CD4-positive, CD25-positive, alpha-beta regulatory T cell (primary cell): ENCODE results near the gene GZMA. TPM values are rescaled to one million over a fixed set of nuclear protein-coding genes. Genes with fewer than 3 reads are reported as not detected.
"Not testable (repeated sequence)": the region's sequence is repeated elsewhere in the genome, so short reads cannot be mapped to it uniquely, and the experiment has no call there.

Source experiments
- ATAC-seq, 2 donors: fragments of 150-1000 bp; cut with Tn5 transposase; one replicate each; pipeline ENCODE4 v1.10.0; 2021; ENCODE audit warnings: low read depth in 2 of 2, moderate number of reproducible peaks in 2 of 2, moderate library complexity in 1 of 2
- DNase-seq, 3 donors: peaks; one replicate each; pipeline versions ENCODE4 v3.0.0 to v3.0.0-alpha.2; 2012 to 2022; ENCODE audit warnings: mixed read lengths in 1 of 3
- H3K27ac ChIP-seq: one replicate; pipeline ENCODE4 v1.7.0; 2013; ENCODE audit warnings: mild to moderate bottlenecking, low read length; ENCODE audit not compliant: insufficient read depth, poor library complexity, severe bottlenecking
- H3K27me3 ChIP-seq: one replicate; pipeline ENCODE4 v1.7.0; 2013; ENCODE audit warnings: low read length; ENCODE audit not compliant: control insufficient read depth, insufficient read depth
- H3K36me3 ChIP-seq: one replicate; pipeline ENCODE4 v1.7.0; 2013; ENCODE audit warnings: mild to moderate bottlenecking, low read length, moderate library complexity; ENCODE audit not compliant: control insufficient read depth, insufficient read depth
- H3K4me1 ChIP-seq: 2 replicates; pipeline ENCODE4 v1.7.0; 2013; ENCODE audit warnings: mild to moderate bottlenecking, low read length; ENCODE audit not compliant: insufficient read depth, control insufficient read depth, poor library complexity, severe bottlenecking
- H3K4me3 ChIP-seq: one replicate; pipeline ENCODE4 v1.7.0; 2013; ENCODE audit warnings: low read depth, mild to moderate bottlenecking, low read length, moderate library complexity
- H3K9me3 ChIP-seq, 2 experiments: 1 replicate in 1 of 2; 2 replicates in 1 of 2; pipeline ENCODE4 v1.7.0; 2013; ENCODE audit warnings: low read length in 2 of 2, mild to moderate bottlenecking in 1 of 2, moderate library complexity in 1 of 2; ENCODE audit not compliant: control insufficient read depth in 2 of 2
- H3K27ac Mint-ChIP-seq, 3 donors: one replicate each; pipeline ENCODE4 v1.8.0; 2020 to 2022; ENCODE audit warnings: mild to moderate bottlenecking in 3 of 3, mixed read lengths in 3 of 3, moderate library complexity in 2 of 3
- H3K27me3 Mint-ChIP-seq: one replicate; pipeline ENCODE4 v1.8.0; 2022; ENCODE audit warnings: mild to moderate bottlenecking, mixed read lengths
- H3K36me3 Mint-ChIP-seq: one replicate; pipeline ENCODE4 v1.8.0; 2020; ENCODE audit warnings: mixed read lengths
- H3K4me1 Mint-ChIP-seq, 4 donors: one replicate each; pipeline ENCODE4 v1.8.0; 2020 to 2022; ENCODE audit warnings: mixed read lengths in 4 of 4, mild to moderate bottlenecking in 1 of 4
- H3K4me3 Mint-ChIP-seq, 4 donors: one replicate each; pipeline ENCODE4 v1.8.0; 2020 to 2022; ENCODE audit warnings: mild to moderate bottlenecking in 4 of 4, mixed read lengths in 4 of 4, moderate library complexity in 3 of 4
- H3K9me3 Mint-ChIP-seq, 7 donors: one replicate each; pipeline ENCODE4 v1.8.0; 2020 to 2022; ENCODE audit warnings: mixed read lengths in 7 of 7, mild to moderate bottlenecking in 3 of 7, moderate library complexity in 2 of 7
- polyA plus RNA-seq, 4 donors: library from polyadenylated mRNA; unstranded; fragments of 300-500 nt; fragmentation: Illumina TruSeq; gene quantifications; one replicate each; pipeline ENCODE4 v1.2.3, GENCODE V29; 2021
- total RNA-seq: library from RNA; stranded (reverse); gene quantifications from one replicate; pipeline ENCODE4 v1.2.3, GENCODE V29; 2022

The GZMA gene
- total and polyA plus RNA-seq, 5 donors from 2014 or later: 22.6 to 107 (median 45.7) TPM

GRCh38 chr5:55096861-55097260 lies 5.6 kb upstream of the GZMA start:
- Histone ChIP-seq H3K27ac (peak overlapping the region; percentile 51), H3K36me3 (no peaks in the 10 kb centered on the region), H3K9me3 (no peaks in the 10 kb centered on the region), H3K27me3 (no peaks in the 10 kb centered on the region), H3K4me1 (peaks cover 51% of the 10 kb centered on the region), H3K4me3 (peak overlapping the region; percentile 59)
- ATAC-seq (peak; percentile 59 to 60), DNase-seq (peak in 2 of 3 donors; percentile 63 to 89)
- no peaks in the 10 kb centered on the region for H3K27me3 Mint-ChIP-seq
- H3K4me1 Mint-ChIP-seq: peaks cover 14 to 93% (median 62%) of the 10 kb centered on the region in 4 donors
- peak overlapping the region; percentile 86 to 97 (median 93) for H3K27ac Mint-ChIP-seq
- H3K36me3 Mint-ChIP-seq: peaks cover 9% of the 10 kb centered on the region
- H3K4me3 Mint-ChIP-seq: peak overlapping the region; percentile 26 to 74 (median 64)
- H3K9me3 Mint-ChIP-seq: peaks cover 0 to 27% (median 6%) of the 10 kb centered on the region in 7 donors

- H3K36me3 ChIP-seq, DNase-seq, H3K36me3 Mint-ChIP-seq, H3K27me3 ChIP-seq, H3K27me3 Mint-ChIP-seq, ATAC-seq, H3K9me3 ChIP-seq: not testable (repeated sequence)
- Histone ChIP-seq H3K27ac (peak overlapping the region; percentile 67), H3K4me3 (peak overlapping the region; percentile 80), H3K4me1 (peaks cover 61% of the 10 kb centered on the region)
- H3K4me3 Mint-ChIP-seq: peak overlapping the region; percentile 82 to 93 (median 84)
- peaks cover 0 to 27% (median 3%) of the 10 kb centered on the region in 7 donors for H3K9me3 Mint-ChIP-seq
- H3K27ac Mint-ChIP-seq: peak overlapping the region in 2 of 3 donors; percentile 61 to 98
- H3K4me1 Mint-ChIP-seq: peaks cover 25 to 93% (median 64%) of the 10 kb centered on the region in 4 donors
These were observed 1.3 kb upstream of the GZMA start for GRCh38 chr5:55101148-55101547.

- H3K27ac Mint-ChIP-seq: peak overlapping the region; percentile 61 to 98 (median 86)
- H3K27me3 Mint-ChIP-seq: no peaks in the 10 kb centered on the region
- Histone ChIP-seq H3K9me3 (no peaks in the 10 kb centered on the region), H3K36me3 (no peaks in the 10 kb centered on the region), H3K27ac (peak overlapping the region; percentile 67), H3K4me3 (peak overlapping the region; percentile 80), H3K27me3 (no peaks in the 10 kb centered on the region), H3K4me1 (peaks cover 55% of the 10 kb centered on the region)
- peaks cover 21 to 92% (median 63%) of the 10 kb centered on the region in 4 donors for H3K4me1 Mint-ChIP-seq
- peaks cover 13% of the 10 kb centered on the region for H3K36me3 Mint-ChIP-seq
- ATAC-seq: peak; percentile 79 to 80
- peaks cover 0 to 27% (median 2%) of the 10 kb centered on the region in 7 donors for H3K9me3 Mint-ChIP-seq
- peak in 2 of 3 donors; percentile 46 to 84 for DNase-seq
- H3K4me3 Mint-ChIP-seq: peak overlapping the region; percentile 84 to 95 (median 89)
These were observed 730 bp upstream of the GZMA start for GRCh38 chr5:55101556-55102276.

- Mint-ChIP-seq H3K9me3 (peaks cover 0 to 5% (median 1%) of the 10 kb centered on the region in 7 donors), H3K36me3 (peaks cover 8% of the 10 kb centered on the region), H3K4me1 (peaks cover 13 to 68% (median 44%) of the 10 kb centered on the region in 4 donors), H3K27me3 (no peaks in the 10 kb centered on the region), H3K4me3 (peak overlapping the region; percentile 41 to 65 (median 60)), H3K27ac (no peak overlapping the region)
- ATAC-seq (no peak), DNase-seq (peak in 1 of 3 donors; percentile 38)
- no peaks in the 10 kb centered on the region for H3K36me3 ChIP-seq
- H3K27me3 ChIP-seq: no peaks in the 10 kb centered on the region
- H3K4me1 ChIP-seq: peaks cover 43% of the 10 kb centered on the region
- H3K27ac ChIP-seq: no peak overlapping the region
- no peaks in the 10 kb centered on the region for H3K9me3 ChIP-seq
- peak overlapping the region; percentile 45 for H3K4me3 ChIP-seq
These were observed 1.8 kb downstream of the GZMA start for GRCh38 chr5:55104036-55104772.

- Mint-ChIP-seq H3K9me3 (peaks cover 0 to 2% (median 0%) of the 10 kb centered on the region in 7 donors), H3K4me3 (peak overlapping the region in 3 of 4 donors; percentile 15 to 61 (median 28)), H3K36me3 (peaks cover 8% of the 10 kb centered on the region), H3K4me1 (peaks cover 13 to 59% (median 40%) of the 10 kb centered on the region in 4 donors), H3K27me3 (no peaks in the 10 kb centered on the region), H3K27ac (no peak overlapping the region)
- H3K4me3 ChIP-seq: peak overlapping the region; percentile 45
- ATAC-seq (no peak), DNase-seq (peak in 1 of 3 donors; percentile 18)
- peaks cover 43% of the 10 kb centered on the region for H3K4me1 ChIP-seq
- H3K9me3 ChIP-seq: no peaks in the 10 kb centered on the region
- no peaks in the 10 kb centered on the region for H3K36me3 ChIP-seq
- H3K27ac ChIP-seq: no peak overlapping the region
- H3K27me3 ChIP-seq: no peaks in the 10 kb centered on the region
These were observed 2.7 kb downstream of the GZMA start for GRCh38 chr5:55104946-55105701.

GRCh38 chr5:55105976-55106375 lies 3.5 kb downstream of the GZMA start:
- not testable (repeated sequence) for H3K27ac ChIP-seq, ATAC-seq, H3K9me3 ChIP-seq, DNase-seq, H3K4me3 Mint-ChIP-seq, H3K36me3 ChIP-seq, H3K27me3 ChIP-seq, H3K4me3 ChIP-seq, H3K36me3 Mint-ChIP-seq, H3K9me3 Mint-ChIP-seq, H3K27ac Mint-ChIP-seq, H3K27me3 Mint-ChIP-seq
- peaks cover 13 to 50% (median 36%) of the 10 kb centered on the region in 4 donors for H3K4me1 Mint-ChIP-seq
- H3K4me1 ChIP-seq: peaks cover 43% of the 10 kb centered on the region

- Histone ChIP-seq H3K4me3 (no peak overlapping the region), H3K27me3 (no peaks in the 10 kb centered on the region), H3K9me3 (no peaks in the 10 kb centered on the region), H3K36me3 (no peaks in the 10 kb centered on the region), H3K27ac (no peak overlapping the region), H3K4me1 (peaks cover 17% of the 10 kb centered on the region)
- Mint-ChIP-seq H3K4me1 (peaks cover 6 to 35% (median 28%) of the 10 kb centered on the region in 4 donors), H3K36me3 (peaks cover 8% of the 10 kb centered on the region), H3K9me3 (no peaks in the 10 kb centered on the region), H3K27ac (no peak overlapping the region), H3K27me3 (no peaks in the 10 kb centered on the region), H3K4me3 (no peak overlapping the region)
- no peak for DNase-seq
- no peak for ATAC-seq
These were observed 6.2 kb downstream of the GZMA start for GRCh38 chr5:55108661-55109060.
